LNCaP clone FGC (cell line): Measurements from ENCODE around the gene HTRA2.
A peak's percentile ranks its signal among the peaks of the same experiment; 100 is the strongest.

Source experiments
- DNase-seq: peaks from one replicate; pipeline ENCODE4 v3.0.0-alpha.2; 2011; ENCODE audit warnings: low read depth
- H3K4me3 ChIP-seq: 2 replicates; pipeline ENCODE4 v1.5.1; 2011; ENCODE audit warnings: mild to moderate bottlenecking, low read depth, low read length, control low read depth
- CTCF ChIP-seq: IDR thresholded peaks from 2 replicates; pipeline ENCODE4 v1.5.1; 2012; ENCODE audit warnings: mild to moderate bottlenecking; ENCODE audit not compliant: control insufficient read depth, insufficient read depth; ENCODE audit errors: extremely low read depth

HTRA2 gene

GRCh38 chr2:74530239-74531187 lies 780 bp downstream of the HTRA2 start:
- TF ChIP-seq CTCF, result no peak
- peak overlapping the region; percentile 83 for H3K4me3 ChIP-seq
- DNase-seq, result no peak

GRCh38 chr2:74531666-74532065 lies 1.9 kb downstream of the HTRA2 start:
- TF ChIP-seq CTCF, result no peak
- no peak for DNase-seq
- no peak overlapping the region for H3K4me3 ChIP-seq

- TF ChIP-seq CTCF, result peak; percentile 52
- no peak overlapping the region for H3K4me3 ChIP-seq
- no peak for DNase-seq
Measured at GRCh38 chr2:74532222-74532621, 2.5 kb downstream of the HTRA2 start.

GRCh38 chr2:74533464-74533863 lies 3.7 kb downstream of the HTRA2 start:
- DNase-seq, result no peak
- no peak overlapping the region for H3K4me3 ChIP-seq
- no peak for TF ChIP-seq CTCF

GRCh38 chr2:74534411-74534810 lies 4.7 kb downstream of the HTRA2 start:
- TF ChIP-seq CTCF, result no peak
- H3K4me3 ChIP-seq, result no peak overlapping the region
- DNase-seq, result no peak

- no peak overlapping the region for H3K4me3 ChIP-seq
- DNase-seq, result no peak
- no peak for TF ChIP-seq CTCF
Measured at GRCh38 chr2:74535440-74535965, 5.8 kb downstream of the HTRA2 start.
